GM12873 (cell line): Measurements from ENCODE around the gene TEDC1.

Experiments
- CTCF ChIP-seq: IDR thresholded peaks from 2 replicates; pipeline ENCODE4 v1.5.1; 2012; ENCODE audit warnings: low read depth, mild to moderate bottlenecking, moderate library complexity, low read length, control low read depth; ENCODE audit not compliant: insufficient read depth; ENCODE audit errors: missing control alignments

Gene TEDC1

DNA sequence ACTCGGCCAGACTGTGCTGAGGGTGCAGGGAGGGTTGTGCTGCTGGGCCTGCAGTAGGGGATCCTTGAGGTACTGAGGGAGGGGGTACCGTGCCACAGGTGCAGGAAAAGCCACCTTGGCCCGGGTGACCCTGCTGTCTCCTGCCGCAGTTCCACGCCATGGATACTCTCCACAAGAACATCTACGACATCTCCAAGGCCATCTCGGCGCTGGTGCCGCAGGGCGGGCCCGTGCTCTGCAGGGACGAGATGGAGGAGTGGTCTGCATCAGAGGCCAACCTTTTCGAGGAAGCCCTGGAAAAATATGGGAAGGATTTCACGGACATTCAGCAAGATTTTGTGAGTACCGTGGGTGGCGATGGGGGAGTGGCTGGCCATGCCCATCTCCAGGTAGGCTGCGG, 30.4 kb upstream of the TEDC1 start:
- no peak for TF ChIP-seq CTCF

DNA sequence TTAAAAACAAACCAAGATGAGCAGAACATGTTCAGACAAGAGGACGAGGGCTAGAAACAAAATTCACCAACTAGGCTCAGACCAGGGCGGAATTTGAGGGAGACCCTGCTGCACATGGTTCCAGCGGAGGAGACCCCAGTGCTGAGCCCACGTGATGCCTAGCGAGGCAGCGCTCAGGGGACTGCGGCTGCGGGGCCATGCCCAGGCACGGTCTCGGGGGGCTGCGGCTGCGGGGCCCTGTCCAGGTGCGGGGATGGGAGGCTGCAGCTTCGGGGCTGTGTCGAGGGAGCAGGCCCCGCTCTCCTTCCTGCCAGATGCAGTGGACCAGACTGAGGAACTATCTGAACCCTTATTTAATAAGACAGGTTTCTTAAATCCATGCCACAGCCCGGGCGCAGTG, 29.1 kb upstream of the TEDC1 start:
- TF ChIP-seq CTCF: no peak

- TF ChIP-seq CTCF: no peak
Measured at GRCh38 chr14:105464501-105464900, 26.5 kb upstream of the TEDC1 start.

- TF ChIP-seq CTCF: no peak
Measured at GRCh38 chr14:105465209-105466031, 25.6 kb upstream of the TEDC1 start.

GRCh38 chr14:105466531-105467248, 24.4 kb upstream of the TEDC1 start:
- TF ChIP-seq CTCF: no peak

DNA sequence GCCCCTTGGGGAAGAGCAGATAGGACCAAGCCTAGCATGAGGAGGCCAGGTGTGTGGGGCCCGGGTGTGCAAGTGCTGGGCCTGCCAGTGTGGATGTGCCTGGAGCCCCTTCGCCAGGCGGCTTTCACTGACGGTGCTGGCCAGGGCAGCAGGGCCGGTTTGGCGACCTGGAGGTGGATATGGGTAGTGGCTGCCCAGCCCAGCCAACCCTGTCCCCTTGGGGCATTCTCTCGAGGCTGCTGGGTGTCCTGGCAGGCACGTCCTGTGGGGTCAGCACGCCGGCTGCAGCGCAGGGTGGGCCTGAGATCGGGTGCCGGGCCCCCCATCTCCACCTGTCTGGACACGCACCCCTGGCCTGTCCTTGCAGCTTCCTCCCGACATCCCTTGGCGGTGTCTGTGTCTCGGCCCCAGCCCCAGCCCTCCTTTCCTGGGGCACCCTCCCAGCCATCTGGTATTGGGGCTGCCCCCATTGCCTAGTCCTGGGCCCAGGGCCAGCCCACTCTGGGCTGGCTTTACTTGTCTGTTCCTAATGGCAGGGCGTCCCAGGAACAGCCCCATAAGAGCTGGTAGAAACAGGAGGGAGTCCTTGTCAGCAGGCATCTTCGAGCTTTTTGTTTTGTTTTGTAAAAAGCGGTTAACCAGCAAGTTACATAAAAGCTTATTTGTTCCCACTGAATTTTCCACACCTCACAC, 23.7 kb upstream of the TEDC1 start:
- no peak for TF ChIP-seq CTCF

DNA sequence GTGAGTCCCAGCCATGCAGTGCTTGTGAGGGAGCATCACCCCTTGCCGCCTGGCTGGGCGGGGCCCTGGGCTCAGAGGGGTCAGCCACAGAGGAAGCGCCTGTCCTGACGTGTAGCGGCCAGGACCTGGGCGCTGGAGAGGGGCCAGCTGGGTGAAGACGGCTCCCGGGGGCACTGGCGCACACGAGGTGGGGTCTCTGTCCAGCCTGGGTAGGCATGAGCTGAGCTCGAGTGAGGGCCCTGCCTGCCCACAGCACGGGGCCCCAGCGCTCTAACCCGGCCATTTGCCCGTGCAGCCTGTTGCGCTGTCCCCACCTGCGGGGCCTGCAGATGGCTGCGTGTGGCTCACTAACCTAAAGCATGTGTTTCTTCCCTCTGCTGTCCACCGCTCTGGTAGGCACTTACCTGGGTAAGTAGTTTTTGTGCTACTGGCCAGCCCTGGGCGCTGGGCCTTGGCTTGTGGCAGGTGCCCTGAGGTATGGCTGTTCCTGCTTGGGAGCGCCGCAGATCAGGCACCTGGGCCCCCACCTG, 23.0 kb upstream of the TEDC1 start:
- TF ChIP-seq CTCF: no peak
